ENCODE results near the gene ESR1.

Gene ESR1

DNA sequence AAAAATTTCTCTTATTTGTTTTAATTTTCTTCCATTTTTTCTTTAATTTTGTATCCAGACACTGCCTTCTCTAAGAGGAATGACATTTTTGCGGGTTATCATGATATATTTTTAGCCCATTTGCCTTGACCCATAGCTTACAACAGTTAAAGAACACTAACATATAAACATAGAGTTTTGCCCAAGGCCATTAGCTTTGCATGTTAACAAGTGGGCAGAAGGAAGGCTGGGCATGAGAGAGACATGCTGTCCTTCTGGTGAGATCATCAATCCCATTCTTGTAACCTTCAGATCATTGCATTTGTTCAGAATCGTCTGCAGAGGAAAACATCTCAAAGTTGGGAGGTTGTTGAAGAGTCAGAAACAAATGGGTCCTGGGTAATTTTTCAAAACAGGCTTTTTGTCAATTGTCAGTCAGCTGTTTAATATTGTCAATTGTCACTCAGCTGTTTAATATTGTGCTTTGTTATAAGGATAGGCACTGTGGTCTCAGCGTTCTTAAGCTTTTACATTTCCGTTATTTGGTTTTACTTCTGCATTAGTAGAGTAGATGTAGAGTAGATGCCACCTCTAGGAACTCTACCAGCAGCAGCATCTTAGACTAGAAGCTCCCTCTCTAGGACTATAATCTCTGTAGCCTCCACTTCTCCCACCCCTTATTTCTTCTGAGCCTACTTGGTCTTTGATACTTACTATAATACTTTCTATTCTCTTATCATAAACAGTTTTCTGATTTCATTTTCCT is 243.1 kb downstream of the ESR1 start:
- FAIRE-seq (no peak), DNase-seq (ENCODE audit: insufficient read length, low spot score) (no peak)
- TF ChIP-seq, protein P1, sequence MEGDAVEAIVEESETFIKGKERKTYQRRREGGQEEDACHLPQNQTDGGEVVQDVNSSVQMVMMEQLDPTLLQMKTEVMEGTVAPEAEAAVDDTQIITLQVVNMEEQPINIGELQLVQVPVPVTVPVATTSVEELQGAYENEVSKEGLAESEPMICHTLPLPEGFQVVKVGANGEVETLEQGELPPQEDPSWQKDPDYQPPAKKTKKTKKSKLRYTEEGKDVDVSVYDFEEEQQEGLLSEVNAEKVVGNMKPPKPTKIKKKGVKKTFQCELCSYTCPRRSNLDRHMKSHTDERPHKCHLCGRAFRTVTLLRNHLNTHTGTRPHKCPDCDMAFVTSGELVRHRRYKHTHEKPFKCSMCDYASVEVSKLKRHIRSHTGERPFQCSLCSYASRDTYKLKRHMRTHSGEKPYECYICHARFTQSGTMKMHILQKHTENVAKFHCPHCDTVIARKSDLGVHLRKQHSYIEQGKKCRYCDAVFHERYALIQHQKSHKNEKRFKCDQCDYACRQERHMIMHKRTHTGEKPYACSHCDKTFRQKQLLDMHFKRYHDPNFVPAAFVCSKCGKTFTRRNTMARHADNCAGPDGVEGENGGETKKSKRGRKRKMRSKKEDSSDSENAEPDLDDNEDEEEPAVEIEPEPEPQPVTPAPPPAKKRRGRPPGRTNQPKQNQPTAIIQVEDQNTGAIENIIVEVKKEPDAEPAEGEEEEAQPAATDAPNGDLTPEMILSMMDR (IDR thresholded peaks at IDR 0.05; ENCODE audit: insufficient read depth, missing control alignments): no peak

DNA sequence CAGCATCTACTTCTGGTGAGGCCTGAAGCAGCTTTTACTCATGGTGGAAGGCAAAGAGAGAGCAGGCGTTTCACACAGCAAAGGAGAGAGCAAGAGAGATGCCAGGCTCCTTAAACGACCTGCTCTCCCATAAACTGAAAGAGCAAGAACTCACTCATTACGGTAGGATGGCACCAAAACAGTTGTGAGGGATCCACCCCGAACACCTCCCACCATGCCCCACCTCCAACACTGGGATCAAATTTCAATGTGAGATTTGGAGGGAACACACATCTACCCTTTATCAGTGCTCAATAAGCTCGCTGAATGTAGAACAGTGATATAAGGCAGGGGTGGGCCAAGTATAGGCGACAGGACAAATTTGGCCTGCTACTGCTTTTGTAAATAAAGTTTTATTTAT is 244.6 kb downstream of the ESR1 start:
- TF ChIP-seq, protein P1 (IDR thresholded peaks at IDR 0.05; ENCODE audit: insufficient read depth, missing control alignments): no peak
- DNase-seq (ENCODE audit: insufficient read length, low spot score) (no peak), FAIRE-seq (no peak)

DNA sequence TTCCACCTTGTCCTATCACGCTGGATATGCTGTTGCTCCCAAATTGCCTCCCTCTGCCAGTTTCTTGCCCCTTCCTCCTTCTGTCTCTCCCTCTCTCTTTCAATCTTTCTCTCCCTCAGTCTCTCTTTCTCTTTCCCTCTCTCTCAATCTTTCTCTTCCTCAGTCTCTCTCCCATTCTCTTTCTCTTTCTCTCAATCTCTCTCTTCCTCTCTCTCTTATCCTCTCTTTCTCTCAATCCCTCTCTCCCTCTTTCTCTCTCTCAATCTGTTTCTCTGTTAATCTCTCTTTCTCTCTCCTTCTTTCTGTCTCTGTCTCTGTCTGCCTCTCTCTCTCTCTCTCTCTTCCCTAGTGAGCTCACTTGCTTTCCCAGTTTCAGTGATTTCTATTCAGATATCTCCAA is 245.8 kb downstream of the ESR1 start:
- TF ChIP-seq, protein P1 (IDR thresholded peaks at IDR 0.05; ENCODE audit: insufficient read depth, missing control alignments): no peak
- no peak for DNase-seq (ENCODE audit: insufficient read length, low spot score)
- FAIRE-seq: no peak

DNA sequence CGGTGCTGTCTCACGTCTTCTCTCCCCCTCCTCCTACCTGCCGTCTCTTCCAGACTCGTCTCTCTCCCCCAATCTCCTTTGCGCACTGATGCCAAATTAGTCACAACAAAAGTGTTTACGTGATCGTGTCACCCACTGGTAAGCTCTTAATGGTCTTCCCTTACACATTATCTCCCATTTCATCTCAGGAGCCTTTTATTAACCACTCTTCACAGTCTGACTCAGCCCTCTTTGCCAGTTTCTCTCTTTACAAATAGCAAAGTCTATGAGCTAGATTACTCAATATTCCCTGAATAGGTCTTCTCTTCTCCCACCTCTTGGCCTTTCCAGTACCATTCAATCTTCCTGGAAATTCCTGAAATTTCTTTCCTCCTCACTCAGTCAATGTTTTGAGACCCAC is 247.0 kb downstream of the ESR1 start:
- DNase-seq (ENCODE audit: insufficient read length, low spot score): no peak
- TF ChIP-seq, protein P1 (IDR thresholded peaks at IDR 0.05; ENCODE audit: insufficient read depth, missing control alignments): no peak
- no peak for FAIRE-seq

DNA sequence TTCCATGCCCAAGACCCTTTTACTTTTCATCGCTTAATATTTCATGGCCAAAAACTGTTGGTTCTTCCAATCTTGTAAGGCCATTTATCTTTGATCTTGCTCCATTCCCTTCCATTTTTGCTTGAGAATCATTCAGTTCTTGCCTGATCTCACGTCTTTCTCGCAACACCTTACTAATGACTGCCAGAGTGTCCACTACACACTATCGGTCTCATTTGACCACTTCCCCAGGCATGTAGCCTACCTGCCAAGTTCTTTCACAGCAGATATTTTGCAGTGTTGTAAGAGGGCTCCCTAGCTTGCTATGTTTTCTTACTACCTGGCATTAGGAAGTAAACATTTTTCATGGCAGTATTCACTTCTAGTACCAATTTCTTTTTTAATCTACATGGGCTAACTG is 248.0 kb downstream of the ESR1 start:
- TF ChIP-seq, protein P1 (IDR thresholded peaks at IDR 0.05; ENCODE audit: insufficient read depth, missing control alignments): no peak
- no peak for DNase-seq (ENCODE audit: insufficient read length, low spot score)
- FAIRE-seq: no peak

DNA sequence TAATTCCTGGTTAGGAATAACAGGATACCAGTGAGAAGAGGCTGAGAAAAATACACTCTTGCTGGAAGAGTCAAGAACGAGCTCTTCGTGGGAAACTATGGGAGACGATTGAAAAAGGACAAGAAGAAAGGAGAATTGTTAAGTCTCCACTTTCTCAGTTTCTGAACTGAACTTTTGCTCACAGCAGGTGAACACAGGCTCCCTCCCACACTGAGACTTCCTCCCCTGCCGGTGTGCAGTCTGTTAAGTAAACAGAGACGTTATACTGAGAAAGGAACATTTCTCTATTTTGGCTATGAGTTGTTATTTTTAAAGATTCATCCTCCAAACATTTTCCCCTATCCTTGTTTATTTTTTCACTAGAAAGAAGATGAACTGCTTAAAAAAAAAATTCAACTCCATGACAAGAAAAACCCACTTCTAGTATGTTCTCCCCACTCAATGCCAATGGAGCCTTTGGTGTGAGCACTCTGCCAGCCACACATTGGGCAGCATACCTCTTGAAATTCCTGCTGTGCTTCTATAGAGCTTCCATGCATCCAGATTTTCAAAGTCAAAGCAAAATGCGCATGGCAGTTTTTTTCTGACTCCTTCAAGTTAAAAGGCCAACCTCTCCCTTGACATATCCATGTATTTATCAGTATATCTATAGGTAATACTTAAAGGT is 250.5 kb downstream of the ESR1 start:
- TF ChIP-seq, protein P1 (IDR thresholded peaks at IDR 0.05; ENCODE audit: insufficient read depth, missing control alignments): no peak
- DNase-seq (ENCODE audit: insufficient read length, low spot score) (no peak), FAIRE-seq (no peak)

DNA sequence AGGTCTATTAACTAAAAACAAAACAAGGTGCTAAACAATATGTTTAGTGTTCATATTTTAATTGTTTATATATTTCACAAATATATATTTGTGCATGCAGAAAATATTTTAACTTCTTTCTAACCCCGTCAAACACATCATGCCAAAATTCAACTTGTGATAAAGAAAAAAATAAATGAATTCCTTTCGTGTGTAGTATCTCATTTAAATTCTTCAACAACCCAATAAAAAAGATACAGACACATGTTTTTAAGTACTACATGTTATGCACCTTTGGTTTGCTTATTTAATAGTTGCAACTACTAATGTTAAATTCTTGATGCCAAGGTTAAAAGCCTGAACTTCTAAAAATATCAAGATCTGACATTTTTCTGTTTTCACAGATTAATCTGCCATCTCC is 252.4 kb downstream of the ESR1 start:
- TF ChIP-seq, protein P1 (IDR thresholded peaks at IDR 0.05; ENCODE audit: insufficient read depth, missing control alignments): no peak
- DNase-seq (ENCODE audit: insufficient read length, low spot score) (no peak), FAIRE-seq (no peak)

Measured in D721Med (cell line).